K562 (cell line): ENCODE data around the gene C11orf42. TPM values are rescaled to one million over a fixed set of nuclear protein-coding genes. Genes with fewer than 3 reads are reported as not detected.

ENCODE experiments used
- ATAC-seq: fragments of 200-7000 bp; cut with Tn5 transposase; 3 replicates; pipeline ENCODE4 v1.9.1; 2020; ENCODE audit warnings: moderate library complexity
- BruUV-seq: library from RNA; stranded (reverse); fragments of 400-500 nt; replicated peaks from 2 replicates; lab custom pipeline; 2021; lab: Mats Ljungman, UMichigan
- CTCF ChIA-PET: fragments of 300-600 bp; formaldehyde crosslinking; extraction: SDS; loops from one replicate; lab custom pipeline; 2021; ENCODE audit warnings: low intra/inter-chr PET ratio; lab: Yijun Ruan, JAX
- POLR2A ChIA-PET: fragments of 300-600, 350-650 bp; sonication (Branson Sonifier 250); formaldehyde crosslinking; extraction: SDS; loops from one replicate; lab custom pipeline; 2021; ENCODE audit warnings: antibody characterized with exemption, inconsistent platforms; lab: Yijun Ruan, JAX
- DNase-seq, 4 experiments: peaks; one replicate each; pipeline versions ENCODE4 v3.0.0 to v3.0.0-alpha.2; 2011 to 2018; ENCODE audit warnings: low spot score in 3 of 4, mixed read lengths in 3 of 4; ENCODE audit errors: extremely low read depth in 1 of 4
- FAIRE-seq: peaks from 2 replicates; lab custom pipeline; 2011; peaks lifted over from hg19 to GRCh38; lab: Jason Lieb, UNC
- H2AFZ ChIP-seq: 2 replicates; pipeline ENCODE4 v1.6.0; 2011; ENCODE audit warnings: low read depth, low read length, control low read depth, inconsistent platforms
- H3K27ac ChIP-seq: fragments of 200-600 bp; 3 replicates; pipeline ENCODE4 v1.8.0; 2011; ENCODE audit warnings: low read depth, mild to moderate bottlenecking, control low read depth, inconsistent platforms, low read length, moderate library complexity, mixed read lengths; ENCODE audit errors: extremely low read depth
- H3K27me3 ChIP-seq, 2 experiments: fragments of 300-600 bp in 1 of 2; 2 replicates in 1 of 2; 3 replicates in 1 of 2; pipeline versions ENCODE4 v1.6.0 to v1.8.0; 2011; ENCODE audit warnings: inconsistent platforms in 2 of 2, low read length in 2 of 2, mild to moderate bottlenecking in 1 of 2, mixed read lengths in 1 of 2, moderate library complexity in 1 of 2; ENCODE audit not compliant: control insufficient read depth in 2 of 2, insufficient read depth in 2 of 2
- H3K36me3 ChIP-seq: fragments of 300-600 bp; 3 replicates; pipeline ENCODE4 v1.8.0; 2011; ENCODE audit warnings: mild to moderate bottlenecking, low read length, inconsistent platforms; ENCODE audit not compliant: control insufficient read depth, insufficient read depth
- H3K4me1 ChIP-seq, 2 experiments: fragments of 200-600 bp in 1 of 2; replicated peaks in 1 of 2; 2 replicates in 1 of 2; 3 replicates in 1 of 2; pipeline versions ENCODE4 v1.5.1 to v1.8.0; 2011; ENCODE audit warnings: inconsistent platforms in 2 of 2, low read length in 2 of 2, mild to moderate bottlenecking in 1 of 2, mixed read lengths in 1 of 2, moderate library complexity in 1 of 2; ENCODE audit not compliant: control insufficient read depth in 2 of 2, insufficient read depth in 2 of 2
- H3K4me2 ChIP-seq: 2 replicates; pipeline ENCODE4 v1.6.1; 2011; ENCODE audit warnings: low read length, control low read depth, inconsistent platforms, mixed read lengths; ENCODE audit not compliant: insufficient read depth
- H3K4me3 ChIP-seq: fragments of 200-600 bp; sonication (generic), shearing (Covaris generic); 2 replicates; pipeline ENCODE4 v1.5.1; 2016; ENCODE audit warnings: control low read depth, inconsistent platforms
- H3K79me2 ChIP-seq: fragments of 200-600 bp; 3 replicates; pipeline ENCODE4 v1.8.0; 2011; ENCODE audit warnings: low read length, inconsistent platforms; ENCODE audit not compliant: control insufficient read depth, insufficient read depth
- H3K9ac ChIP-seq, 2 experiments: 2 replicates each; pipeline versions ENCODE4 v1.6.0 to v1.6.1; 2011; ENCODE audit warnings: low read depth in 2 of 2, low read length in 2 of 2, control low read depth in 1 of 2, inconsistent platforms in 1 of 2, mild to moderate bottlenecking in 1 of 2, mixed read lengths in 1 of 2; ENCODE audit not compliant: insufficient read depth in 1 of 2
- H3K9me1 ChIP-seq: one replicate; pipeline ENCODE4 v1.6.0; 2011; ENCODE audit warnings: inconsistent platforms, mild to moderate bottlenecking, low read length, moderate library complexity; ENCODE audit not compliant: control insufficient read depth, insufficient read depth
- H3K9me3 ChIP-seq: replicated peaks from 2 replicates; pipeline ENCODE4 v1.5.1; 2011; ENCODE audit warnings: low read depth, low read length, inconsistent platforms; ENCODE audit not compliant: control insufficient read depth, insufficient read depth
- H4K20me1 ChIP-seq: replicated peaks from 2 replicates; pipeline ENCODE4 v1.6.1; 2011; ENCODE audit warnings: low read length, inconsistent platforms, mixed read lengths; ENCODE audit not compliant: control insufficient read depth, insufficient read depth
- BDP1 ChIP-seq: IDR thresholded peaks from 3 replicates; pipeline ENCODE4 v1.6.1; 2011; ENCODE audit not compliant: insufficient read length, insufficient read depth
- ELF4 ChIP-seq: fragments of 450-650 bp; formaldehyde crosslinking; IDR thresholded peaks from 2 replicates; pipeline ENCODE4 v1.4.0; 2022; ENCODE audit warnings: missing genetic modification characterization
- ETS1 ChIP-seq: conservative IDR thresholded peaks from 2 replicates; pipeline ENCODE4 v1.6.1; 2011; ENCODE audit warnings: low read depth, mild to moderate bottlenecking, low read length; ENCODE audit not compliant: control insufficient read depth
- NFE2 ChIP-seq: IDR thresholded peaks from 2 replicates; pipeline ENCODE4 v1.6.1; 2014; ENCODE audit warnings: antibody characterized with exemption, low read depth
- NFYB ChIP-seq: IDR thresholded peaks from 2 replicates; pipeline ENCODE4 v1.6.1; 2011; ENCODE audit warnings: mild to moderate bottlenecking, moderate library complexity; ENCODE audit not compliant: insufficient read length; ENCODE audit errors: extremely low read depth
- NUFIP1 ChIP-seq: fragments of 450-650 bp; IDR thresholded peaks from 2 replicates; pipeline ENCODE4 v1.6.1; 2018; ENCODE audit not compliant: partially characterized antibody
- POLR2AphosphoS5 ChIP-seq: IDR thresholded peaks from 2 replicates; pipeline ENCODE4 v1.6.1; 2011; ENCODE audit warnings: mild to moderate bottlenecking, low read depth, low read length, moderate library complexity; ENCODE audit not compliant: control insufficient read depth, insufficient read depth
- SMAD1 ChIP-seq: fragments of 150-350 bp; IDR thresholded peaks from 2 replicates; pipeline ENCODE4 v1.6.1; 2014; ENCODE audit warnings: low read length, low read depth; ENCODE audit not compliant: partially characterized antibody
- SMARCE1 ChIP-seq: fragments of 450-650 bp; IDR thresholded peaks from 2 replicates; pipeline ENCODE4 v1.7.1; 2016; ENCODE audit warnings: mild to moderate bottlenecking
- TEAD4 ChIP-seq, 2 experiments: sonication (generic) in 1 of 2; formaldehyde crosslinking in 1 of 2; IDR thresholded peaks; 2 replicates each; pipeline versions ENCODE4 v1.6.1 to v1.8.0; 2012 to 2022; ENCODE audit warnings: borderline replicate concordance in 1 of 2, inconsistent platforms in 1 of 2, low read length in 1 of 2, mild to moderate bottlenecking in 1 of 2, missing genetic modification reagents in 1 of 2
- TRIM25 ChIP-seq: fragments of 450-650 bp; IDR thresholded peaks from 2 replicates; pipeline ENCODE4 v1.7.0; 2016; ENCODE audit warnings: borderline replicate concordance
- VEZF1 ChIP-seq: fragments of 200-800 bp; sonication (Bioruptor generic); IDR thresholded peaks from 2 replicates; pipeline ENCODE4 v1.6.1; 2017; ENCODE audit warnings: missing genetic modification characterization, missing compliant biosample characterization
- ZNF316 ChIP-seq: fragments of 450-650 bp; IDR thresholded peaks from 2 replicates; pipeline ENCODE4 v1.6.1; 2016
- ZNF395 ChIP-seq: fragments of 200-800 bp; sonication (Bioruptor generic); IDR thresholded peaks from 2 replicates; pipeline ENCODE4 v1.6.1; 2017; ENCODE audit warnings: missing genetic modification characterization, missing compliant biosample characterization
- ZNF586 ChIP-seq: fragments of 450-650 bp; formaldehyde crosslinking; conservative IDR thresholded peaks from 2 replicates; pipeline ENCODE4 v1.4.0; 2020; ENCODE audit warnings: mild to moderate bottlenecking, moderate library complexity
- WGBS: fragments of 100-300 bp; shearing (Covaris generic); methylation state at CpG from one replicate; pipeline ENCODE4 v1.1.6; 2016; ENCODE audit warnings: low coverage, mixed read lengths; ENCODE audit not compliant: insufficient coverage; ENCODE audit errors: missing lambda C conversion rate; 5-methylcytosine and 5-hydroxymethylcytosine counted together
- in situ Hi-C: fragments of 300-500 bp; cut with MboI; formaldehyde crosslinking; loops from 4 replicates; pipeline ENCODE4 v1.15.0; 2018; ENCODE audit warnings: inconsistent platforms, mixed read lengths
- intact Hi-C: fragments of 100-400 bp; cut with micrococcal nuclease; formaldehyde crosslinking; loops from 2 replicates; pipeline ENCODE4 v1.14.2; 2022
- polyA plus RNA-seq, 8 experiments: library from polyadenylated mRNA; depleted of rRNA in 4 of 8; stranded (reverse) in 5 of 8; unstranded in 3 of 8; fragments of >200 nt; fragmentation: Nextera tagmentation in 2 of 8; fragmentation: Illumina TruSeq in 1 of 8; extraction: Ambion mirVana in 2 of 8; extraction: Trizol in 1 of 8; gene quantifications; 2 replicates each; pipeline versions ENCODE4 v1.2.1 to v1.2.3, GENCODE V29; 2011 to 2014; ENCODE audit warnings: inconsistent platforms in 1 of 8, missing spikeins in 1 of 8
- total RNA-seq, 7 experiments: library from RNA; depleted of rRNA in 6 of 7; stranded (reverse); fragments of >200 nt in 6 of 7; fragmentation: Illumina TruSeq in 2 of 7; extraction: Trizol in 2 of 7; gene quantifications; 2 replicates each; pipeline versions ENCODE4 v1.2.1 to v1.2.3, GENCODE V29; 2011 to 2021; ENCODE audit warnings: low replicate concordance in 1 of 7

The C11orf42 gene
- total and polyA plus RNA-seq, 9 of the 15 experiments (the other 6 are each of a cell fraction or from before 2014, with no cell fraction given): not detected

- CTCF ChIA-PET: interaction anchor here (1.2 kb wide), 1 partner anchor 104 kb away, joined by 9 read pairs; no protein-coding TSS in a partner anchor
- BruUV-seq: no TSS peak
- 0% methylated on average over 3 of the region's 3 CpGs for WGBS
- peaks cover 3 to 15% of the 10 kb centered on the region in 2 experiments; a peak in 4 of 5 replicates for H3K4me1 ChIP-seq
- DNase-seq (peak; percentile 26 to 68 (median 42)), ATAC-seq (peak; percentile 42), FAIRE-seq (peak; percentile 78)
- H3K79me2 ChIP-seq: no peaks in the 10 kb centered on the region
- no peaks in the 10 kb centered on the region for H3K9me1 ChIP-seq
- H4K20me1 ChIP-seq: no peaks in the 10 kb centered on the region
- no peak overlapping the region for H3K4me2 ChIP-seq
- H3K9ac ChIP-seq: no peak overlapping the region; a peak in 1 of 4 replicates
- in situ Hi-C loops (no loop called here), intact Hi-C loops (loop anchor here (2.0 kb wide), 2 partner anchors 65 to 103 kb away; no protein-coding TSS in a partner anchor)
- H3K27me3 ChIP-seq: peaks cover 0 to 4% of the 10 kb centered on the region in 2 experiments; a peak in 2 of 5 replicates
- no peak overlapping the region for H3K27ac ChIP-seq
- no peak overlapping the region for H3K4me3 ChIP-seq
- POLR2A ChIA-PET: interaction anchor here (0.6 to 3.1 kb wide), 4 partner anchors 12 to 115 kb away, joined by 3 to 16 read pairs (median 6); partner anchors contain the start of gene FHIP1B
- no peaks in the 10 kb centered on the region for H3K9me3 ChIP-seq
- H3K36me3 ChIP-seq: no peaks in the 10 kb centered on the region
- no peak overlapping the region for H2AFZ ChIP-seq
- TF ChIP-seq SMARCE1 (peak; percentile 79), POLR2AphosphoS5 (peak; percentile 87), TRIM25 (no peak), ELF4 (no peak), BDP1 (no peak), TEAD4 (IDR thresholded peaks at IDR 0.05; ENCODE audit: low read length) (peak; percentile 91), TEAD4 (CRISPR knock-in tag; IDR thresholded peaks at IDR 0.05; ENCODE audit: borderline replicate concordance) (no peak), SMAD1 (no peak), ETS1 (0 out of 2 replicates have a peak, but pooled peaks have one; percentile 44), VEZF1 (CRISPR knock-in tag) (peak; percentile 56), ZNF316 (no peak), NUFIP1 (no peak), NFYB (no peak), ZNF395 (CRISPR knock-in tag) (peak; percentile 98), NFE2 (0 out of 2 replicates have a peak, but pooled peaks have one; percentile 13), ZNF586 (CRISPR knock-in tag) (no peak)
These were observed 44.6 kb downstream of the C11orf42 start for GRCh38 chr11:6249770-6250555.
